ENCODE measurements around the gene HSF2BP.

- TF ChIP-seq CTCF (IDR thresholded peaks at IDR 0.05) (no peak), POLR2A (IDR thresholded peaks at IDR 0.05) (no peak), POLR2AphosphoS5 (IDR thresholded peaks at IDR 0.05) (no peak)
These were observed 27.7 kb downstream of the HSF2BP start for GRCh38 chr21:43631411-43632107.

All from upper lobe of left lung (tissue), 4 donors.